ENCODE measurements around the gene IGFBP5.

IGFBP5 gene

DNA sequence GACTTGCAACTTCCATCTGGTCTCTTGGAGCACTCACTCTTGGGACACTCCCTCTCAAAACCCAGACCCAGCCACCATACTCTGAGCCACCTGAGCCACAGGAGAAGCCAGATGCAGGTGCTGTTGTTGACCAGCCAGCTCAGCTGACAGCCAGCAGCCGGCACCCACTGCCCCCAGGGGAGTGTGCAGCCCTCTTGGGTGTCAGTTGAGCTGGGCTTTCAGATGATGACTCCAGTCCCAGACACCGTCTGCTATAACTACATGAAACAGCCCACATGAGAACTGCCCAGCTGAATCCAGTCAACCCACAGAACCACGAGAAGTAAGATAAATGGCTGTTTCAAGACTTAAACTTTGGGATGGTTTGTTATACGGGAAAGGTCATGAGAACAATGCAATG, 72.8 kb downstream of the IGFBP5 start:
- no peak overlapping the region for H3K4me3 ChIP-seq (ENCODE audit: low read depth in 1 of 2, low read length in 1 of 2)
- TF ChIP-seq, protein P1, sequence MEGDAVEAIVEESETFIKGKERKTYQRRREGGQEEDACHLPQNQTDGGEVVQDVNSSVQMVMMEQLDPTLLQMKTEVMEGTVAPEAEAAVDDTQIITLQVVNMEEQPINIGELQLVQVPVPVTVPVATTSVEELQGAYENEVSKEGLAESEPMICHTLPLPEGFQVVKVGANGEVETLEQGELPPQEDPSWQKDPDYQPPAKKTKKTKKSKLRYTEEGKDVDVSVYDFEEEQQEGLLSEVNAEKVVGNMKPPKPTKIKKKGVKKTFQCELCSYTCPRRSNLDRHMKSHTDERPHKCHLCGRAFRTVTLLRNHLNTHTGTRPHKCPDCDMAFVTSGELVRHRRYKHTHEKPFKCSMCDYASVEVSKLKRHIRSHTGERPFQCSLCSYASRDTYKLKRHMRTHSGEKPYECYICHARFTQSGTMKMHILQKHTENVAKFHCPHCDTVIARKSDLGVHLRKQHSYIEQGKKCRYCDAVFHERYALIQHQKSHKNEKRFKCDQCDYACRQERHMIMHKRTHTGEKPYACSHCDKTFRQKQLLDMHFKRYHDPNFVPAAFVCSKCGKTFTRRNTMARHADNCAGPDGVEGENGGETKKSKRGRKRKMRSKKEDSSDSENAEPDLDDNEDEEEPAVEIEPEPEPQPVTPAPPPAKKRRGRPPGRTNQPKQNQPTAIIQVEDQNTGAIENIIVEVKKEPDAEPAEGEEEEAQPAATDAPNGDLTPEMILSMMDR (IDR thresholded peaks at IDR 0.05) = no peak
- H3K4me1 ChIP-seq (ENCODE audit: control insufficient read depth in 1 of 2, insufficient read depth in 1 of 2, low read depth in 1 of 2, low read length in 1 of 2) = peaks cover 7 to 10% of the 10 kb centered on the region in 2 experiments
- no peak overlapping the region for H3K27ac ChIP-seq
- H3K27me3 ChIP-seq = peaks cover 14% of the 10 kb centered on the region
- no peaks in the 10 kb centered on the region for H3K9me3 ChIP-seq
- H3K36me3 ChIP-seq = no peaks in the 10 kb centered on the region

All from neutrophil (primary cell).